Glutamatergic neuron (in vitro differentiated cells): ENCODE data around the gene ZCCHC2. TPM values are rescaled to one million over a fixed set of nuclear protein-coding genes. Genes with fewer than 3 reads are reported as not detected.

Experiments
- DNase-seq: peaks from one replicate; pipeline ENCODE4 v3.0.0; 2022
- H3K27ac Mint-ChIP-seq: one replicate; pipeline ENCODE4 v1.8.0; 2020; ENCODE audit warnings: mild to moderate bottlenecking, mixed read lengths, inconsistent platforms; ENCODE audit not compliant: unreplicated experiment
- H3K27me3 Mint-ChIP-seq: one replicate; pipeline ENCODE4 v1.8.0; 2020; ENCODE audit warnings: mild to moderate bottlenecking, moderate library complexity, mixed read lengths, inconsistent platforms; ENCODE audit not compliant: unreplicated experiment
- H3K36me3 Mint-ChIP-seq: one replicate; pipeline ENCODE4 v1.8.0; 2020; ENCODE audit warnings: mild to moderate bottlenecking, mixed read lengths, inconsistent platforms; ENCODE audit not compliant: unreplicated experiment
- H3K4me1 Mint-ChIP-seq: one replicate; pipeline ENCODE4 v1.8.0; 2020; ENCODE audit warnings: mild to moderate bottlenecking, low read depth, mixed read lengths, inconsistent platforms; ENCODE audit not compliant: unreplicated experiment
- H3K4me3 Mint-ChIP-seq: one replicate; pipeline ENCODE4 v1.8.0; 2020; ENCODE audit warnings: mild to moderate bottlenecking, mixed read lengths, inconsistent platforms; ENCODE audit not compliant: unreplicated experiment
- H3K9me3 Mint-ChIP-seq: one replicate; pipeline ENCODE4 v1.8.0; 2020; ENCODE audit warnings: mild to moderate bottlenecking, moderate library complexity, mixed read lengths, inconsistent platforms; ENCODE audit not compliant: unreplicated experiment
- CTCF ChIP-seq: fragments of 200-600 bp; sonication (generic); IDR thresholded peaks from one replicate; pipeline ENCODE4 v1.5.0; 2021; ENCODE audit not compliant: partially characterized antibody, unreplicated experiment
- total RNA-seq: library from RNA; stranded (reverse); fragmentation: NEBNext Ultra II Directional; extraction: Animal tissue kit (Norgen Biotek cat#: 25700); gene quantifications from one replicate; pipeline ENCODE4 v1.2.1, GENCODE V29; 2021; ENCODE audit not compliant: unreplicated experiment

The ZCCHC2 gene
- total RNA-seq, 1 donor from 2014 or later: 9.9 TPM

DNA sequence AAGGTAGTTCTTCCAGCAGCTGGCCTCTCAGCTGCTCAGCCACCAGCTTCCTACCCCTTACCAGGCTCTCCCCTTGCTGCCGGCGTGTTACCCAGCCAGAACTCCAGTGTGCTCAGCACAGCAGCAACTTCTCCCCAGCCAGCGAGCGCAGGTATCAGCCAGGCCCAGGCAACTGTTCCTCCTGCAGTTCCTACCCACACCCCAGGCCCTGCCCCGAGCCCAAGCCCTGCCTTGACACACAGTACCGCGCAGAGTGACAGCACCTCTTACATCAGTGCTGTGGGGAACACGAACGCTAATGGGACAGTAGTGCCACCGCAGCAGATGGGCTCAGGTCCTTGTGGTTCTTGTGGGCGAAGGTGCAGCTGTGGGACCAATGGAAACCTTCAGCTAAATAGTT is 52.0 kb downstream of the ZCCHC2 start:
- no peak for DNase-seq
- H3K4me1 Mint-ChIP-seq: no peaks in the 10 kb centered on the region
- H3K27me3 Mint-ChIP-seq: no peaks in the 10 kb centered on the region
- TF ChIP-seq CTCF: no peak
- peaks cover 15% of the 10 kb centered on the region for H3K36me3 Mint-ChIP-seq
- no peak overlapping the region for H3K27ac Mint-ChIP-seq
- H3K9me3 Mint-ChIP-seq: no peaks in the 10 kb centered on the region
- no peak overlapping the region for H3K4me3 Mint-ChIP-seq

GRCh38 chr18:62576271-62576670 is 53.4 kb downstream of the ZCCHC2 start:
- H3K9me3 Mint-ChIP-seq: peaks cover 5% of the 10 kb centered on the region
- no peak overlapping the region for H3K27ac Mint-ChIP-seq
- H3K4me1 Mint-ChIP-seq: no peaks in the 10 kb centered on the region
- no peak overlapping the region for H3K4me3 Mint-ChIP-seq
- DNase-seq: no peak
- H3K36me3 Mint-ChIP-seq: peaks cover 1% of the 10 kb centered on the region
- H3K27me3 Mint-ChIP-seq: peaks cover 2% of the 10 kb centered on the region
- no peak for TF ChIP-seq CTCF

GRCh38 chr18:62576845-62577512 is 54.2 kb downstream of the ZCCHC2 start:
- Mint-ChIP-seq H3K36me3 (no peaks in the 10 kb centered on the region), H3K9me3 (peaks cover 6% of the 10 kb centered on the region), H3K27me3 (peaks cover 2% of the 10 kb centered on the region), H3K4me3 (no peak overlapping the region), H3K4me1 (no peaks in the 10 kb centered on the region), H3K27ac (no peak overlapping the region)
- DNase-seq: no peak
- TF ChIP-seq CTCF: no peak

DNA sequence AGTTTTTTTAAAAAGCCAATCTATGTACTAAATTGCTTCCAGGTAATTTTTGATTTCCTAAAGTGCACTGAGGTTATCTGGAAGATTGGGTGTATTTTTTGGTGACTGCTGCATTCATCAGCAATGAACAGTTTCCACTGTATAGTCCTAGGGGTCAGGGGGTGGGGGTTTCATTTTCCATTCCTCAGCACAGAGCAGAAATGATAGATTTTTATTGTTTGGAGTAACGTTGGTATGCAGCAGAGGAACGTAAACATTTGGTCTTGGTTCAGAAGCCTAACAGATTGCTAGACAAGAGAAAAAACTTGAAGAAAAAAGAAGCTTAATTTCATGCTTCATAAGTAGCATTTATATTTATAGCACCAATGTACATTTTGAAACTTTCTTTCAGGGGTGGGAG is 54.9 kb downstream of the ZCCHC2 start:
- TF ChIP-seq CTCF: no peak
- H3K27ac Mint-ChIP-seq: no peak overlapping the region
- H3K9me3 Mint-ChIP-seq: peaks cover 6% of the 10 kb centered on the region
- no peaks in the 10 kb centered on the region for H3K4me1 Mint-ChIP-seq
- H3K4me3 Mint-ChIP-seq: no peak overlapping the region
- H3K36me3 Mint-ChIP-seq: no peaks in the 10 kb centered on the region
- peaks cover 2% of the 10 kb centered on the region for H3K27me3 Mint-ChIP-seq
- DNase-seq: no peak

DNA sequence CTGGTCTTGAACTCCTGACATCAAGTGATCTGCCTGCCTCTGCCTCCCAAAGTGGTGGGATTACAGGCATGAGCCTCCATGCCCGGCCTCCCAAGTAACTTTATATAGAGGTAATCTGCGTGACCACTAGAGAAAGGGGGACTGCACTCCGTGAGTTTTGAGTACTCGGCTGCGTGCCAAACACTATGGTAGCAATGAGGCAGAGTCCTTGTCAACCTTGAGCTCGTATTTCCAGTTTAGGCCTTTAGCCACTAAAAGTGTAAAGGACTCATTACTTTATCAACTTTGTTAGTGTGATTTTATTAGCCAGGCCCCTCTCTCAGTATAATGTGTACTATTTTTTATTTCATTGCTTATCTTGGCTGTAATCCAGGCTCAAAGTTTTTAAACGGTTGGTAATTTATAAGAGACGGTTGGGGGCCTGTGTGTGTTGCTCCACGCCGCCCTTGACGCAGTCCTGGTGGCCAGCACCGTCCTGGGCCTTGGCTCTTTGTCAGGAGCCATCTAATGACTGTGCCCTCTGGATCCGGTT is 56.2 kb downstream of the ZCCHC2 start:
- Mint-ChIP-seq H3K4me1 (peaks cover 6% of the 10 kb centered on the region), H3K27ac (no peak overlapping the region), H3K36me3 (no peaks in the 10 kb centered on the region), H3K4me3 (no peak overlapping the region), H3K9me3 (peaks cover 6% of the 10 kb centered on the region), H3K27me3 (peaks cover 2% of the 10 kb centered on the region)
- TF ChIP-seq CTCF: no peak
- no peak for DNase-seq
